GM23338 (cell line): ENCODE measurements around the gene YIPF3.

Experiments used
- CREB1 ChIP-seq: fragments of 250-450 bp; sonication (Bioruptor Pico); IDR thresholded peaks from 2 replicates; pipeline ENCODE4 v1.5.0; 2020; ENCODE audit warnings: low read depth, mild to moderate bottlenecking, moderate library complexity
- CTCF ChIP-seq, 2 experiments: fragments of 200-600 bp in 1 of 2; sonication (generic) in 1 of 2; conservative IDR thresholded peaks; 2 replicates each; pipeline versions ENCODE4 v1.5.1 to v1.6.1; 2016 to 2017; ENCODE audit warnings: antibody characterized with exemption in 2 of 2, low read depth in 2 of 2, mild to moderate bottlenecking in 2 of 2, moderate library complexity in 1 of 2
- ETS1 ChIP-seq: IDR thresholded peaks from 2 replicates; pipeline ENCODE4 v1.6.1; 2016; ENCODE audit warnings: antibody characterized with exemption
- EZH2 ChIP-seq: fragments of 200-600 bp; sonication (generic); IDR thresholded peaks from one replicate; pipeline ENCODE4 v1.8.0; 2017; ENCODE audit warnings: antibody characterized with exemption, mild to moderate bottlenecking, low read depth; ENCODE audit not compliant: unreplicated experiment
- EZH2phosphoT487 ChIP-seq: fragments of 200-600 bp; sonication (generic); IDR thresholded peaks from one replicate; pipeline ENCODE4 v1.8.1; 2018; ENCODE audit warnings: antibody characterized with exemption; ENCODE audit not compliant: unreplicated experiment
- JUNB ChIP-seq: IDR thresholded peaks from one replicate; pipeline ENCODE4 v1.6.1; 2016; ENCODE audit warnings: antibody characterized with exemption; ENCODE audit not compliant: unreplicated experiment
- NANOG ChIP-seq: IDR thresholded peaks from 2 replicates; pipeline ENCODE4 v1.6.1; 2016; ENCODE audit warnings: antibody characterized with exemption, borderline replicate concordance
- POLR2AphosphoS5 ChIP-seq: IDR thresholded peaks from 2 replicates; pipeline ENCODE4 v1.6.1; 2016; ENCODE audit warnings: antibody characterized with exemption, low read depth
- STAT1 ChIP-seq: IDR thresholded peaks from one replicate; pipeline ENCODE4 v1.6.1; 2016; ENCODE audit warnings: antibody characterized with exemption; ENCODE audit not compliant: unreplicated experiment
- ZNF114 ChIP-seq: fragments of 250-450 bp; sonication (Bioruptor Pico); IDR thresholded peaks from 2 replicates; pipeline ENCODE4 v1.5.0; 2020; ENCODE audit warnings: mild to moderate bottlenecking, moderate library complexity
- ZNF331 ChIP-seq: fragments of 250-450 bp; sonication (Bioruptor Pico); IDR thresholded peaks from 2 replicates; pipeline ENCODE4 v1.5.0; 2020; ENCODE audit warnings: low read depth, mild to moderate bottlenecking, moderate library complexity
- TF ChIP-seq, protein P1 (sequence below): fragments of 250-450 bp; sonication (Bioruptor Pico); IDR thresholded peaks from 2 replicates; pipeline ENCODE4 v1.5.0; 2020; ENCODE audit warnings: mild to moderate bottlenecking, moderate library complexity
- TF ChIP-seq, protein P2 (sequence below): IDR thresholded peaks from one replicate; pipeline ENCODE4 v1.6.1; 2018; ENCODE audit warnings: antibody characterized with exemption; ENCODE audit not compliant: unreplicated experiment

GRCh38 chr6:43511824-43512415 is 4.8 kb downstream of the YIPF3 start:
- no peak for TF ChIP-seq CTCF (conservative IDR thresholded peaks at IDR 0.05; ENCODE audit: low read depth in 2 of 2)
- no peak for TF ChIP-seq EZH2
- no peak for TF ChIP-seq EZH2phosphoT487
- TF ChIP-seq, protein P1, sequence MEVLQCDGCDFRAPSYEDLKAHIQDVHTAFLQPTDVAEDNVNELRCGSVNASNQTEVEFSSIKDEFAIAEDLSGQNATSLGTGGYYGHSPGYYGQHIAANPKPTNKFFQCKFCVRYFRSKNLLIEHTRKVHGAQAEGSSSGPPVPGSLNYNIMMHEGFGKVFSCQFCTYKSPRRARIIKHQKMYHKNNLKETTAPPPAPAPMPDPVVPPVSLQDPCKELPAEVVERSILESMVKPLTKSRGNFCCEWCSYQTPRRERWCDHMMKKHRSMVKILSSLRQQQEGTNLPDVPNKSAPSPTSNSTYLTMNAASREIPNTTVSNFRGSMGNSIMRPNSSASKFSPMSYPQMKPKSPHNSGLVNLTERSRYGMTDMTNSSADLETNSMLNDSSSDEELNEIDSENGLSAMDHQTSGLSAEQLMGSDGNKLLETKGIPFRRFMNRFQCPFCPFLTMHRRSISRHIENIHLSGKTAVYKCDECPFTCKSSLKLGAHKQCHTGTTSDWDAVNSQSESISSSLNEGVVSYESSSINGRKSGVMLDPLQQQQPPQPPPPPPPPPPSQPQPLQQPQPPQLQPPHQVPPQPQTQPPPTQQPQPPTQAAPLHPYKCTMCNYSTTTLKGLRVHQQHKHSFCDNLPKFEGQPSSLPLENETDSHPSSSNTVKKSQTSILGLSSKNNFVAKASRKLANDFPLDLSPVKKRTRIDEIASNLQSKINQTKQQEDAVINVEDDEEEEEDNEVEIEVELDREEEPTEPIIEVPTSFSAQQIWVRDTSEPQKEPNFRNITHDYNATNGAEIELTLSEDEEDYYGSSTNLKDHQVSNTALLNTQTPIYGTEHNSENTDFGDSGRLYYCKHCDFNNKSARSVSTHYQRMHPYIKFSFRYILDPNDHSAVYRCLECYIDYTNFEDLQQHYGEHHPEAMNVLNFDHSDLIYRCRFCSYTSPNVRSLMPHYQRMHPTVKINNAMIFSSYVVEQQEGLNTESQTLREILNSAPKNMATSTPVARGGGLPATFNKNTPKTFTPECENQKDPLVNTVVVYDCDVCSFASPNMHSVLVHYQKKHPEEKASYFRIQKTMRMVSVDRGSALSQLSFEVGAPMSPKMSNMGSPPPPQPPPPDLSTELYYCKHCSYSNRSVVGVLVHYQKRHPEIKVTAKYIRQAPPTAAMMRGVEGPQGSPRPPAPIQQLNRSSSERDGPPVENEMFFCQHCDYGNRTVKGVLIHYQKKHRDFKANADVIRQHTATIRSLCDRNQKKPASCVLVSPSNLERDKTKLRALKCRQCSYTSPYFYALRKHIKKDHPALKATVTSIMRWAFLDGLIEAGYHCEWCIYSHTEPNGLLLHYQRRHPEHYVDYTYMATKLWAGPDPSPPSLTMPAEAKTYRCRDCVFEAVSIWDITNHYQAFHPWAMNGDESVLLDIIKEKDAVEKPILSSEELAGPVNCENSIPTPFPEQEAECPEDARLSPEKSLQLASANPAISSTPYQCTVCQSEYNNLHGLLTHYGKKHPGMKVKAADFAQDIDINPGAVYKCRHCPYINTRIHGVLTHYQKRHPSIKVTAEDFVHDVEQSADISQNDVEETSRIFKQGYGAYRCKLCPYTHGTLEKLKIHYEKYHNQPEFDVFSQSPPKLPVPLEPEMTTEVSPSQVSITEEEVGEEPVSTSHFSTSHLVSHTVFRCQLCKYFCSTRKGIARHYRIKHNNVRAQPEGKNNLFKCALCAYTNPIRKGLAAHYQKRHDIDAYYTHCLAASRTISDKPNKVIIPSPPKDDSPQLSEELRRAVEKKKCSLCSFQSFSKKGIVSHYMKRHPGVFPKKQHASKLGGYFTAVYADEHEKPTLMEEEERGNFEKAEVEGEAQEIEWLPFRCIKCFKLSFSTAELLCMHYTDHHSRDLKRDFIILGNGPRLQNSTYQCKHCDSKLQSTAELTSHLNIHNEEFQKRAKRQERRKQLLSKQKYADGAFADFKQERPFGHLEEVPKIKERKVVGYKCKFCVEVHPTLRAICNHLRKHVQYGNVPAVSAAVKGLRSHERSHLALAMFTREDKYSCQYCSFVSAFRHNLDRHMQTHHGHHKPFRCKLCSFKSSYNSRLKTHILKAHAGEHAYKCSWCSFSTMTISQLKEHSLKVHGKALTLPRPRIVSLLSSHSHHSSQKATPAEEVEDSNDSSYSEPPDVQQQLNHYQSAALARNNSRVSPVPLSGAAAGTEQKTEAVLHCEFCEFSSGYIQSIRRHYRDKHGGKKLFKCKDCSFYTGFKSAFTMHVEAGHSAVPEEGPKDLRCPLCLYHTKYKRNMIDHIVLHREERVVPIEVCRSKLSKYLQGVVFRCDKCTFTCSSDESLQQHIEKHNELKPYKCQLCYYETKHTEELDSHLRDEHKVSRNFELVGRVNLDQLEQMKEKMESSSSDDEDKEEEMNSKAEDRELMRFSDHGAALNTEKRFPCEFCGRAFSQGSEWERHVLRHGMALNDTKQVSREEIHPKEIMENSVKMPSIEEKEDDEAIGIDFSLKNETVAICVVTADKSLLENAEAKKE (CRISPR knock-in tag) = no peak
- no peak for TF ChIP-seq CREB1 (CRISPR knock-in tag)
- TF ChIP-seq ETS1 = no peak
- TF ChIP-seq, protein P2, sequence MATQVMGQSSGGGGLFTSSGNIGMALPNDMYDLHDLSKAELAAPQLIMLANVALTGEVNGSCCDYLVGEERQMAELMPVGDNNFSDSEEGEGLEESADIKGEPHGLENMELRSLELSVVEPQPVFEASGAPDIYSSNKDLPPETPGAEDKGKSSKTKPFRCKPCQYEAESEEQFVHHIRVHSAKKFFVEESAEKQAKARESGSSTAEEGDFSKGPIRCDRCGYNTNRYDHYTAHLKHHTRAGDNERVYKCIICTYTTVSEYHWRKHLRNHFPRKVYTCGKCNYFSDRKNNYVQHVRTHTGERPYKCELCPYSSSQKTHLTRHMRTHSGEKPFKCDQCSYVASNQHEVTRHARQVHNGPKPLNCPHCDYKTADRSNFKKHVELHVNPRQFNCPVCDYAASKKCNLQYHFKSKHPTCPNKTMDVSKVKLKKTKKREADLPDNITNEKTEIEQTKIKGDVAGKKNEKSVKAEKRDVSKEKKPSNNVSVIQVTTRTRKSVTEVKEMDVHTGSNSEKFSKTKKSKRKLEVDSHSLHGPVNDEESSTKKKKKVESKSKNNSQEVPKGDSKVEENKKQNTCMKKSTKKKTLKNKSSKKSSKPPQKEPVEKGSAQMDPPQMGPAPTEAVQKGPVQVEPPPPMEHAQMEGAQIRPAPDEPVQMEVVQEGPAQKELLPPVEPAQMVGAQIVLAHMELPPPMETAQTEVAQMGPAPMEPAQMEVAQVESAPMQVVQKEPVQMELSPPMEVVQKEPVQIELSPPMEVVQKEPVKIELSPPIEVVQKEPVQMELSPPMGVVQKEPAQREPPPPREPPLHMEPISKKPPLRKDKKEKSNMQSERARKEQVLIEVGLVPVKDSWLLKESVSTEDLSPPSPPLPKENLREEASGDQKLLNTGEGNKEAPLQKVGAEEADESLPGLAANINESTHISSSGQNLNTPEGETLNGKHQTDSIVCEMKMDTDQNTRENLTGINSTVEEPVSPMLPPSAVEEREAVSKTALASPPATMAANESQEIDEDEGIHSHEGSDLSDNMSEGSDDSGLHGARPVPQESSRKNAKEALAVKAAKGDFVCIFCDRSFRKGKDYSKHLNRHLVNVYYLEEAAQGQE = no peak
- TF ChIP-seq NANOG = no peak
- TF ChIP-seq POLR2AphosphoS5 = no peak
- TF ChIP-seq JUNB = no peak
- TF ChIP-seq STAT1 = no peak
- TF ChIP-seq ZNF331 (CRISPR knock-in tag) = no peak
- no peak for TF ChIP-seq ZNF114 (CRISPR knock-in tag)
